HCT116 (cell line): ENCODE measurements around the gene FCRL6. TPM values are rescaled to one million over a fixed set of nuclear protein-coding genes. Genes with fewer than 3 reads are reported as not detected.
A peak's percentile ranks its signal among the peaks of the same experiment; 100 is the strongest.

ENCODE experiments used
- ATAC-seq: fragments of 200-7000 bp; cut with Tn5 transposase; 2 replicates; pipeline ENCODE4 v1.9.1; 2020; ENCODE audit warnings: mild to moderate bottlenecking, moderate library complexity
- BruUV-seq: library from RNA; stranded (reverse); fragments of 400-500 nt; replicated peaks from 2 replicates; lab custom pipeline; 2021; lab: Mats Ljungman, UMichigan
- CTCF ChIA-PET: fragments of 300-600 bp; sonication (Branson Sonifier 250); formaldehyde crosslinking; loops from one replicate; lab custom pipeline; 2021; ENCODE audit warnings: antibody characterized with exemption; lab: Charles Lee
- POLR2A ChIA-PET: fragments of 300-600, 350-600 bp; sonication (Branson Sonifier 250); formaldehyde crosslinking; loops from one replicate; lab custom pipeline; 2021; ENCODE audit warnings: antibody characterized with exemption; lab: Charles Lee
- RAD21 ChIA-PET, 2 experiments: fragments of 300-600 bp; sonication (Branson Sonifier 250); formaldehyde crosslinking; loops; one replicate each; lab custom pipeline; 2023; ENCODE audit warnings: low total read pairs in 2 of 2; ENCODE audit not compliant: uncharacterized antibody in 2 of 2, unreplicated experiment in 2 of 2, low non-redundant PET in 1 of 2; lab: Charles Lee
- DNase-seq: peaks from one replicate; pipeline ENCODE4 v3.0.0-alpha.2; 2010; ENCODE audit warnings: low read depth, low spot score
- H2AFZ ChIP-seq: fragments of 200-600 bp; shearing (Covaris generic), sonication (generic); 2 replicates; pipeline ENCODE4 v1.6.1; 2017; ENCODE audit warnings: low read depth, mixed run types, mixed read lengths, antibody characterized with exemption, low read length; ENCODE audit not compliant: poor library complexity, severe bottlenecking
- H3K27ac ChIP-seq: 2 replicates; pipeline ENCODE4 v1.5.1; 2012; ENCODE audit warnings: low read depth, low read length
- H3K27me3 ChIP-seq: fragments of 200-600 bp; sonication (generic); 2 replicates; pipeline ENCODE4 v1.6.1; 2016; ENCODE audit warnings: mixed run types, low read length, mixed read lengths; ENCODE audit not compliant: insufficient read depth
- H3K36me3 ChIP-seq, 2 experiments: fragments of 200-500 bp in 1 of 2; fragments of 200-600 bp in 1 of 2; sonication (Bioruptor generic) in 1 of 2; sonication (generic) in 1 of 2; 2 replicates each; pipeline versions ENCODE4 v1.5.1 to v1.6.1; 2014 to 2016; ENCODE audit warnings: low read length in 2 of 2, inconsistent platforms in 1 of 2, mixed read lengths in 1 of 2, mixed run types in 1 of 2; ENCODE audit not compliant: insufficient read depth in 2 of 2, control insufficient read depth in 1 of 2
- H3K4me1 ChIP-seq, 2 experiments: fragments of 200-600 bp in 1 of 2; sonication (generic) in 1 of 2; 2 replicates each; pipeline versions ENCODE4 v1.5.1 to v1.6.1; 2012 to 2017; ENCODE audit warnings: low read length in 2 of 2, inconsistent platforms in 1 of 2, mild to moderate bottlenecking in 1 of 2, mixed read lengths in 1 of 2, mixed run types in 1 of 2, moderate library complexity in 1 of 2; ENCODE audit not compliant: insufficient read depth in 2 of 2, control insufficient read depth in 1 of 2
- H3K4me2 ChIP-seq: fragments of 200-600 bp; sonication (generic); 2 replicates; pipeline ENCODE4 v1.6.1; 2017; ENCODE audit warnings: mixed run types, low read length, mixed read lengths
- H3K4me3 ChIP-seq, 2 experiments: fragments of 200-600 bp in 1 of 2; sonication (generic) in 1 of 2; replicated peaks in 1 of 2; 2 replicates each; pipeline ENCODE4 v1.5.1; 2011 to 2016; ENCODE audit warnings: low read length in 2 of 2, control low read depth in 1 of 2, low read depth in 1 of 2, mild to moderate bottlenecking in 1 of 2, mixed read lengths in 1 of 2, mixed run types in 1 of 2
- H3K79me2 ChIP-seq: fragments of 200-600 bp; sonication (generic); 2 replicates; pipeline ENCODE4 v1.6.1; 2017; ENCODE audit warnings: mild to moderate bottlenecking, mixed run types, low read length, moderate library complexity, mixed read lengths; ENCODE audit not compliant: insufficient read depth
- H3K9ac ChIP-seq: fragments of 200-600 bp; sonication (generic); 2 replicates; pipeline ENCODE4 v1.6.1; 2016; ENCODE audit warnings: low read length, mixed read lengths
- H3K9me2 ChIP-seq: fragments of 200-600 bp; sonication (generic), shearing (Covaris generic); 2 replicates; pipeline ENCODE4 v1.6.1; 2017; ENCODE audit warnings: mixed run types, mild to moderate bottlenecking, moderate library complexity; ENCODE audit not compliant: insufficient read depth
- H3K9me3 ChIP-seq, 2 experiments: fragments of 200-500 bp in 1 of 2; fragments of 200-600 bp in 1 of 2; sonication (Bioruptor generic) in 1 of 2; sonication (generic) in 1 of 2; 2 replicates each; pipeline ENCODE4 v1.6.1; 2014 to 2017; ENCODE audit warnings: low read length in 2 of 2, mixed read lengths in 2 of 2, inconsistent platforms in 1 of 2, low read depth in 1 of 2, mild to moderate bottlenecking in 1 of 2, mixed run types in 1 of 2, moderate library complexity in 1 of 2; ENCODE audit not compliant: control insufficient read depth in 1 of 2, insufficient read depth in 1 of 2
- H4K20me1 ChIP-seq: fragments of 200-600 bp; sonication (generic), shearing (Covaris generic); 2 replicates; pipeline ENCODE4 v1.6.1; 2017; ENCODE audit warnings: mixed run types, mild to moderate bottlenecking, moderate library complexity; ENCODE audit not compliant: insufficient read depth
- CBX3 ChIP-seq: IDR thresholded peaks from 2 replicates; pipeline ENCODE4 v1.6.1; 2012; ENCODE audit warnings: low read depth
- CEBPB ChIP-seq: IDR thresholded peaks from 2 replicates; pipeline ENCODE4 v1.6.1; 2012; ENCODE audit warnings: low read depth
- EGR1 ChIP-seq: IDR thresholded peaks from 2 replicates; pipeline ENCODE4 v1.6.1; 2012; ENCODE audit warnings: low read depth
- ELF1 ChIP-seq: IDR thresholded peaks from 2 replicates; pipeline ENCODE4 v1.6.1; 2012; ENCODE audit warnings: low read depth, borderline replicate concordance
- EZH2 ChIP-seq: fragments of 200-600 bp; sonication (generic); IDR thresholded peaks from 2 replicates; pipeline ENCODE4 v1.6.1; 2017; ENCODE audit warnings: antibody characterized with exemption, mixed run types
- EZH2phosphoT487 ChIP-seq: fragments of 200-600 bp; IDR thresholded peaks from 2 replicates; pipeline ENCODE4 v1.6.1; 2018; ENCODE audit warnings: antibody characterized with exemption, borderline replicate concordance
- JUND ChIP-seq: IDR thresholded peaks from 2 replicates; pipeline ENCODE4 v1.6.1; 2012
- MAX ChIP-seq: IDR thresholded peaks from 2 replicates; pipeline ENCODE4 v1.6.1; 2012
- POLR2A ChIP-seq: IDR thresholded peaks from 2 replicates; pipeline ENCODE4 v1.7.0; 2011; ENCODE audit warnings: borderline replicate concordance; ENCODE audit not compliant: insufficient read depth, insufficient read length; ENCODE audit errors: extremely low read depth
- RAD21 ChIP-seq: IDR thresholded peaks from 2 replicates; pipeline ENCODE4 v1.6.1; 2012; ENCODE audit warnings: low read depth, mild to moderate bottlenecking
- SP1 ChIP-seq: IDR thresholded peaks from 2 replicates; pipeline ENCODE4 v1.6.1; 2012; ENCODE audit warnings: low read depth
- TCF7L2 ChIP-seq: IDR thresholded peaks from 2 replicates; pipeline ENCODE4 v1.7.0; 2011; ENCODE audit warnings: borderline replicate concordance, inconsistent platforms; ENCODE audit not compliant: insufficient read depth, insufficient read length; ENCODE audit errors: extremely low read depth
- YY1 ChIP-seq: IDR thresholded peaks from 2 replicates; pipeline ENCODE4 v1.6.1; 2011; ENCODE audit warnings: low read length, low read depth, moderate library complexity, mild to moderate bottlenecking; ENCODE audit not compliant: insufficient replicate concordance; ENCODE audit errors: extremely low read depth
- ZFX ChIP-seq: fragments of 450-650 bp; IDR thresholded peaks from 2 replicates; pipeline ENCODE4 v1.6.1; 2017
- ZNF274 ChIP-seq: fragments of 200-500 bp; sonication (Bioruptor generic); IDR thresholded peaks from 2 replicates; pipeline ENCODE4 v1.6.1; 2014; ENCODE audit warnings: mild to moderate bottlenecking, low read depth, low read length, inconsistent platforms
- intact Hi-C: fragments of 100-400 bp; cut with micrococcal nuclease; formaldehyde crosslinking; loops from 2 replicates; pipeline ENCODE4 v1.10.0; 2022
- total RNA-seq: library from RNA; stranded (reverse); gene quantifications from one replicate; pipeline ENCODE4 v1.2.1, GENCODE V29; 2021; ENCODE audit not compliant: unreplicated experiment
- TF ChIP-seq, protein P1 (sequence below), 3 experiments: fragments of 200-600 bp in 1 of 3; sonication (generic) in 1 of 3; IDR thresholded peaks in 2 of 3; conservative IDR thresholded peaks in 1 of 3; 2 replicates each; pipeline ENCODE4 v1.5.1; 2012 to 2017; ENCODE audit warnings: low read depth in 2 of 3, low read length in 2 of 3, antibody characterized with exemption in 1 of 3, borderline replicate concordance in 1 of 3, control low read depth in 1 of 3, mild to moderate bottlenecking in 1 of 3, mixed read lengths in 1 of 3, mixed run types in 1 of 3, moderate library complexity in 1 of 3; ENCODE audit not compliant: insufficient read depth in 1 of 3
- TF ChIP-seq, protein P2 (sequence below): IDR thresholded peaks from 2 replicates; pipeline ENCODE4 v1.6.1; 2012; ENCODE audit warnings: low read depth

FCRL6 gene
- total RNA-seq, 1 experiment from 2014 or later, result not detected

- TF ChIP-seq YY1, result peak; percentile 55
- TF ChIP-seq, all 23 proteins: peak for 5
Observed at GRCh38 chr1:159798893-159799292, 3.3 kb upstream of the FCRL6 start (continued).

DNA sequence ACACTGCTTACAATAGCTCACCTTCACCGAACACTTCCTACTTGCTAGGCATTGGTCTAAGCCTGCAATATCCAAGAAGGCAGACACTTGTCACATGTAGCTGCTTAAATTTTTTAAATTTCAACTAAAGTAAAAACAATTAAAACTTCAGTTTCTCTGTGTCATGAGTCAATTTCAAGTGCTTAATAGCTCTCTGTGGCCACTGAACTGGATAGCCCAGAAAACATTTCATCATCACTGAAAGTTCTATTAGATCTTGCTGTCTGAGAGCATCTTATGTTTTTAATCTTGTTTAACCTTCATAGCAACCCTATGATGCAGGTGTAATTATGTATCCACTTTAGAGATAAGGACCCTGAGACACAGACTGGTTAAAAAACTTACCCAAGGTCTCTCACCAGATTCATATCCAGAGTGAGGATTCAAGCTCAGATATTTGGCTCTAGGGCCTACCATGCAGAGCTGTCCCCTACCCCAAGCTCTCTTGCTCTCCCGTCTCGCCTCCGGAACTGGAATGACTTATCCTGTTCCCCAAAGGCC, 2.6 kb upstream of the FCRL6 start:
- Histone ChIP-seq H3K9ac (no peak overlapping the region), H3K4me3 (no peak overlapping the region), H3K9me2 (no peaks in the 10 kb centered on the region), H3K27me3 (peaks cover 23% of the 10 kb centered on the region), H3K4me2 (no peak overlapping the region), H3K4me1 (no peaks in the 10 kb centered on the region), H4K20me1 (no peaks in the 10 kb centered on the region), H3K36me3 (no peaks in the 10 kb centered on the region)
- POLR2A ChIA-PET, result interaction anchor here (0.9 to 2.7 kb wide), 2 partner anchors 11 to 92 kb away, joined by 5 to 35 read pairs; no protein-coding TSS in a partner anchor
- intact Hi-C loops, result loop anchor here (1.0 to 10.0 kb wide), 5 partner anchors 53 to 638 kb away; no protein-coding TSS in a partner anchor
- ATAC-seq, result no peak
- TF ChIP-seq MAX (no peak), POLR2A (no peak), EZH2 (no peak), CBX3 (no peak), JUND (no peak), ZFX (no peak), EGR1 (no peak), CEBPB (no peak), ELF1 (no peak), YY1 (no peak), RAD21 (no peak), ZNF274 (no peak), SP1 (no peak), TCF7L2 (no peak), EZH2phosphoT487 (no peak)
- TF ChIP-seq, protein P1, sequence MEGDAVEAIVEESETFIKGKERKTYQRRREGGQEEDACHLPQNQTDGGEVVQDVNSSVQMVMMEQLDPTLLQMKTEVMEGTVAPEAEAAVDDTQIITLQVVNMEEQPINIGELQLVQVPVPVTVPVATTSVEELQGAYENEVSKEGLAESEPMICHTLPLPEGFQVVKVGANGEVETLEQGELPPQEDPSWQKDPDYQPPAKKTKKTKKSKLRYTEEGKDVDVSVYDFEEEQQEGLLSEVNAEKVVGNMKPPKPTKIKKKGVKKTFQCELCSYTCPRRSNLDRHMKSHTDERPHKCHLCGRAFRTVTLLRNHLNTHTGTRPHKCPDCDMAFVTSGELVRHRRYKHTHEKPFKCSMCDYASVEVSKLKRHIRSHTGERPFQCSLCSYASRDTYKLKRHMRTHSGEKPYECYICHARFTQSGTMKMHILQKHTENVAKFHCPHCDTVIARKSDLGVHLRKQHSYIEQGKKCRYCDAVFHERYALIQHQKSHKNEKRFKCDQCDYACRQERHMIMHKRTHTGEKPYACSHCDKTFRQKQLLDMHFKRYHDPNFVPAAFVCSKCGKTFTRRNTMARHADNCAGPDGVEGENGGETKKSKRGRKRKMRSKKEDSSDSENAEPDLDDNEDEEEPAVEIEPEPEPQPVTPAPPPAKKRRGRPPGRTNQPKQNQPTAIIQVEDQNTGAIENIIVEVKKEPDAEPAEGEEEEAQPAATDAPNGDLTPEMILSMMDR (IDR thresholded peaks at IDR 0.05 in 2 of 3, conservative IDR thresholded peaks at IDR 0.05 in 1 of 3; ENCODE audit: borderline replicate concordance in 1 of 3, insufficient read depth in 1 of 3, low read depth in 2 of 3, low read length in 2 of 3), result no peak
- TF ChIP-seq, protein P2, sequence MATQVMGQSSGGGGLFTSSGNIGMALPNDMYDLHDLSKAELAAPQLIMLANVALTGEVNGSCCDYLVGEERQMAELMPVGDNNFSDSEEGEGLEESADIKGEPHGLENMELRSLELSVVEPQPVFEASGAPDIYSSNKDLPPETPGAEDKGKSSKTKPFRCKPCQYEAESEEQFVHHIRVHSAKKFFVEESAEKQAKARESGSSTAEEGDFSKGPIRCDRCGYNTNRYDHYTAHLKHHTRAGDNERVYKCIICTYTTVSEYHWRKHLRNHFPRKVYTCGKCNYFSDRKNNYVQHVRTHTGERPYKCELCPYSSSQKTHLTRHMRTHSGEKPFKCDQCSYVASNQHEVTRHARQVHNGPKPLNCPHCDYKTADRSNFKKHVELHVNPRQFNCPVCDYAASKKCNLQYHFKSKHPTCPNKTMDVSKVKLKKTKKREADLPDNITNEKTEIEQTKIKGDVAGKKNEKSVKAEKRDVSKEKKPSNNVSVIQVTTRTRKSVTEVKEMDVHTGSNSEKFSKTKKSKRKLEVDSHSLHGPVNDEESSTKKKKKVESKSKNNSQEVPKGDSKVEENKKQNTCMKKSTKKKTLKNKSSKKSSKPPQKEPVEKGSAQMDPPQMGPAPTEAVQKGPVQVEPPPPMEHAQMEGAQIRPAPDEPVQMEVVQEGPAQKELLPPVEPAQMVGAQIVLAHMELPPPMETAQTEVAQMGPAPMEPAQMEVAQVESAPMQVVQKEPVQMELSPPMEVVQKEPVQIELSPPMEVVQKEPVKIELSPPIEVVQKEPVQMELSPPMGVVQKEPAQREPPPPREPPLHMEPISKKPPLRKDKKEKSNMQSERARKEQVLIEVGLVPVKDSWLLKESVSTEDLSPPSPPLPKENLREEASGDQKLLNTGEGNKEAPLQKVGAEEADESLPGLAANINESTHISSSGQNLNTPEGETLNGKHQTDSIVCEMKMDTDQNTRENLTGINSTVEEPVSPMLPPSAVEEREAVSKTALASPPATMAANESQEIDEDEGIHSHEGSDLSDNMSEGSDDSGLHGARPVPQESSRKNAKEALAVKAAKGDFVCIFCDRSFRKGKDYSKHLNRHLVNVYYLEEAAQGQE, result no peak
- TF ChIP-seq, all 23 proteins: peak for 0
- no peak for DNase-seq
- Histone ChIP-seq H3K9me3 (no peaks in the 10 kb centered on the region), H2AFZ (peak overlapping the region; percentile 84), H3K27ac (no peak overlapping the region), H3K79me2 (no peaks in the 10 kb centered on the region)
- ChIA-PET CTCF (interaction anchor here (0.6 to 9.3 kb wide), 31 partner anchors 9 to 588 kb away, joined by 3 to 229 read pairs (median 4); partner anchors contain the start of genes DUSP23, IGSF8 and SLAMF8), RAD21 (interaction anchor here (0.7 to 3.0 kb wide), 5 partner anchors 91 to 208 kb away, joined by 3 to 38 read pairs (median 8); no protein-coding TSS in a partner anchor)
- BruUV-seq, result no TSS peak
